AG09319 (cell line): Measurements from ENCODE around the gene TCN1.
"Not testable (repeated sequence)": the region's sequence is repeated elsewhere in the genome, so short reads cannot be mapped to it uniquely, and the experiment has no call there.

ENCODE experiments used
- DNase-seq: peaks from one replicate; pipeline ENCODE4 v3.0.0-alpha.2; 2010; ENCODE audit warnings: low read depth; ENCODE audit errors: extremely low read depth
- TF ChIP-seq, protein P1 (sequence below): IDR thresholded peaks from 2 replicates; pipeline ENCODE4 v1.5.1; 2011; ENCODE audit warnings: low read depth, mild to moderate bottlenecking, inconsistent platforms, low read length, moderate library complexity

Gene TCN1

DNA sequence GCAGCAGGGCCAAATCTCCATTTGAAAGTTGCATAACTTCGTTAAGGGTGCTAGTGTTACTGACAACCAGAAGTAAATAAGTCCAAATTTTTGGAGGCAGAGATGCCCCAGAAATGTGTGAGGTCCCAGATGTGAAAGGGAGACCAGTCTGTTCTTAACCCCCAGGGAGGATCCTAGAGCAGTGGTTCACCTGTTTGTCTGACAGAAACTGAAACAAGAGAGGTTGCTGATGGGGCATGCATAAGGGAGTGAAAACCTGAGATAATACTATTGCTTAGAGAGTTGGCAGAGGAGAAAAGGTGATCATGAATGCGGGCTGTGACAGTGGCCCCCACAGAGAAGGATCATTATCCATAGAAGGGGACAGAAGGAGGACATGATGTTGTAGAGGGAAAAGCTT, 24.8 kb downstream of the TCN1 start:
- DNase-seq, result no peak
- TF ChIP-seq, protein P1, sequence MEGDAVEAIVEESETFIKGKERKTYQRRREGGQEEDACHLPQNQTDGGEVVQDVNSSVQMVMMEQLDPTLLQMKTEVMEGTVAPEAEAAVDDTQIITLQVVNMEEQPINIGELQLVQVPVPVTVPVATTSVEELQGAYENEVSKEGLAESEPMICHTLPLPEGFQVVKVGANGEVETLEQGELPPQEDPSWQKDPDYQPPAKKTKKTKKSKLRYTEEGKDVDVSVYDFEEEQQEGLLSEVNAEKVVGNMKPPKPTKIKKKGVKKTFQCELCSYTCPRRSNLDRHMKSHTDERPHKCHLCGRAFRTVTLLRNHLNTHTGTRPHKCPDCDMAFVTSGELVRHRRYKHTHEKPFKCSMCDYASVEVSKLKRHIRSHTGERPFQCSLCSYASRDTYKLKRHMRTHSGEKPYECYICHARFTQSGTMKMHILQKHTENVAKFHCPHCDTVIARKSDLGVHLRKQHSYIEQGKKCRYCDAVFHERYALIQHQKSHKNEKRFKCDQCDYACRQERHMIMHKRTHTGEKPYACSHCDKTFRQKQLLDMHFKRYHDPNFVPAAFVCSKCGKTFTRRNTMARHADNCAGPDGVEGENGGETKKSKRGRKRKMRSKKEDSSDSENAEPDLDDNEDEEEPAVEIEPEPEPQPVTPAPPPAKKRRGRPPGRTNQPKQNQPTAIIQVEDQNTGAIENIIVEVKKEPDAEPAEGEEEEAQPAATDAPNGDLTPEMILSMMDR, result no peak

DNA sequence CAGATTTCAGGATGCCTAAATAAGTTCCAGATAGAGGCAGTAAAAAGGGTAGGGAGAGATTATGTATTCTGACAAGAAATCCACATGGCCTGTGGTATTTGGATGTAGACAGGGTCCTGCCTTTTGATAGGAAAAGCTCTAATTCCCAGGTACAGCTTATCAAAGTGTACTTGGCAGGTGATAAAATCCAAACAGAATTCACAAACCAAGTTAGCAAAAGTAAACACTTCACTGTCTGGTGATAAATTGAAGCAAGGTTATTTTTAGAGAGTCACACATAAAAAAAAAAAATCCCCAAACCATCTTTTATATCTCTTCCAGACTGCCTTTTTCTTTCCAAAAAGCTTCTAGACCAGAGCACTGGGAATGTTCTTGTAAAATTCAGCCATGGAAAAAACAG, 26.7 kb downstream of the TCN1 start:
- no peak for DNase-seq
- TF ChIP-seq, protein P1, result no peak

DNA sequence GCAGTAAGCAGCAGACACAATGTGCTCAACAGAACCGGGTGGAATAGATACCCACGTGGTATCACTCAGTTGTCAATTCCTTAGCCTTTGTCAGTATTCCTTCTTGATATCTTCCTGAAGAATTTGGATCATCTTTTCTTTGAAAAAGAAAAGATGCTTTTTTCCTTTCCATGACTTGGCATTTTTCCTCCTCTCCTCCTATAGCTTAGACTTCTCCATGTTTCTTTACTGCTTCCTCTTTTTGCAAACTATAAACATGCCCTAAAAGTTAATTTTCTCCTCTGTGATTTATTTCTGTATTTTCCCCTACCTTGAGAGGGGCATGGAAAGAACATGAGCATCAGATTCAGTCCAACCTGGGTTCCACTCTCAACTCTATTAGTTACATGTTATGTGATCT, 32.7 kb downstream of the TCN1 start:
- no peak for DNase-seq
- TF ChIP-seq, protein P1, result no peak

DNA sequence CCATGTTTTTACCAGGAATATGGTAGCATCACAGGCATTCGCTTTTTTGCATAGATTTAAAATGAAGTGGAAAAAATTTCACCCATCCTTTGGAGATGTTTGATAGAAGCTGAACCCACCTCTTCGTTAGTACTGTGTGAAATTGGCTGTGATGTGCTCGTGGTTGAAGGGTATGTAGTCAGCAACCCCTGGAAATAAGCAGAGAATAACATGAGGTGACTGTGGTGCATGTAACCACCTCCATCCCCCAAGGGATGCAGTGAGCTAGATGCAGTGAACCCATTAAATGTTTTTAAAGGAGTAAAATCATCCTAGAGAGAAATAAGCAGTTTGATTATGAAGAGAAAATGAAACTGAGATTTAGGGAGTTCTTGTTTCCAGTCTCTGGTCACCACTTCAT, 36.9 kb downstream of the TCN1 start:
- TF ChIP-seq, protein P1, result no peak
- DNase-seq, result no peak

DNA sequence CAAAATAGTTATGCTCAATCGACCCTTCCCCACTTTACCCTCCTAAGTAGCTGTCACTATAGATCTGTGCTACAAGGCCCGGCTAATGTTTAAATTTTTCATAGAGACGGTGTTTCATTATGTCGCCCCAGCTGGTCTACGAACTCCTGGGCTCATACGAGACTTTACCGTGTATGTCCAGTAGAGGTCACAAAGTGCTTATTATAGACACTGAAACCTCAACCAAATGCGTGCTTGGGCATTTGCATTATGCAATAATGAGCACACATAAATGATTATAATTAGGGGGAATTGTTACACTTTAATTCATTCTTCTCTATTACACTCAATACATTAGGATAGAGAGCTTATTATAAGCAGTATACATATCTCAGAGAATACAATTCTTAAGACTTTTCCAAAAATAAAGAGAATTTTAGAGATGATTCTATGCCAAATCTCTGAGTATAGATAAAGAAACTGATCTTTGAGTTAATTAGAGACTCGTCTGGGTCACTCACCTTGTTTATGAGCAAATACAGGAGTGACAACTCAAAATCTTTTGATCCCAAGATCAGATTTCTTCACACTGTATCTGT, 43.2 kb downstream of the TCN1 start:
- TF ChIP-seq, protein P1, result peak; percentile 58
- peak; percentile 10 for DNase-seq

DNA sequence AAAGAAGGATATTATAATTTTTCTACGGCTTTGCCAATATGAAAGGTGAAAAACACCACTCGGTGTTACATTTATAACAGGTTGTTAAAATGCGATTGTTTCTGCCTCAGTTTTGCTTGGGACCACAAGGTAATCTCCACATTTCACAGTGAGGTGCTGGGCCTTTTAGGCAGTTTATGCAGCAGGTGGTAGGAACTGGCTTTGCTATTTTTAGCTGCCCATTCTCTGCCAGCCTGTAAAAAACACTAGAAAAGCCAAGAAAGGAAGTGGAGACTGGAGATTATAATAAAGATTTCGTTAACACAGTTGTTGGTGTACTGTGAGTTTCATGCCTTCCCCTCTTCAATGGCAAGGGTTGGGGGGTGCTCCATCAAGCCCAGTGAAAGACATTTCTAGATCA, 47.7 kb downstream of the TCN1 start:
- DNase-seq, result no peak
- TF ChIP-seq, protein P1, result no peak

DNA sequence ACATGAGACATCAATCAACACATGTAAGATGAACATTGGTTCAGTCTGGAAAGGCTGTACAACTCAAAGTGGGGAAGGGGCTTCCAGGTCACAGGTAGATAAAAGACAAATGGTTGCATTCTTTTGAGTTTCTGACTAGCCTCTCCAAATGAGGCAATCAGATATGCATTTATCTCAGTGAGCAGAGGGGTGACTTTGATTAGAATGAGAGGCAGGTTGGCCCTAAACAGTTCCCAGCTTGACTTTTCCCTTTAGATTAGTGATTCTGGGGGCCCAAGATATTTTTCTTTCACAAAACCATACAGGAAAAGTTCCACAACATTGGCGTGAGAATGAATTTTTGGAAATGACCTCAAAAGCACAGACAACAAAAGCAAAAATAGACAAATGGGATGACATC, 49.9 kb downstream of the TCN1 start:
- DNase-seq, result not testable (repeated sequence)

DNA sequence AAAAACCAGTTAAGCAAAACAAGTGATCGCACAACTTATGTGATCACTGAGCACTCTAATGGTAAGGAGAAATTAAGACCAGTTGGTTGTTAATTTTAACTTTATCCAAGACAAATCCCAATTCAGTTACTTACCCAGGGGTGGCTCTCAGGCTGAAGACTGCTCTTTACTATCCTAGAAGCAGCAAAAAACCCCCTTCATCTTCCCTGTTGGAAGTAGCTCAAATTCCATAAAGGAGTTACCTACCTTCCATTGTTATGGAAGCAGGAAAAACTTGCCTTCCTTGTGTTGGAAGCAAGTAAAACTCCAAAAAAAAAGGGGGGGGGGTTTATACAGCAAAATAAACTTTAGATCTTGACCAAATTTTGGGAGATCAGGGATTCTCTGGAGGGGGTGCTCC, 50.5 kb downstream of the TCN1 start:
- TF ChIP-seq, protein P1, result no peak
- DNase-seq, result no peak
